Erythroblast (primary cell): Measurements from ENCODE around the gene IPO5.

Experiments used
- GATA1 ChIP-seq: IDR thresholded peaks from 2 replicates; pipeline ENCODE4 v1.6.1; 2011; ENCODE audit warnings: low read depth, mild to moderate bottlenecking, control low read depth, low read length, moderate library complexity
- POLR2A ChIP-seq: IDR thresholded peaks from 2 replicates; pipeline ENCODE4 v1.6.1; 2011; ENCODE audit warnings: mild to moderate bottlenecking, low read length

DNA sequence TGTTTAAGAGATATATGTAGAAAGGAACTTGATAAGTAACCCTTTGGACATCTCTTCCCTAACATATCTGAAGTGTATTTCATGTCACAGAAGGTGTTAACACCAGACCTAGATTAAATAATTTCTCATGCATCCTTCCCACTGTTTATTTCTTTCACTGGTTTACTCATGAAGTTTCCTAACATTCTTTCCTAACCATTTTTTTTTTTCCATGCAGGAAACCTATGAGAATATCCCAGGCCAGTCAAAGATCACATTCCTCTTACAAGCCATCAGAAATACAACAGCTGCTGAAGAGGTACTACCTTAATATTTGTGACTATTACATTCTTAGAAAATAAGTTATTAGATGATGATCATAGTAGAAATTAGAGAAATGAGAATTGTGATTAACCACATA lies 28.8 kb downstream of the IPO5 start:
- TF ChIP-seq POLR2A (no peak), GATA1 (no peak)
